Progenitor cell of endocrine pancreas (in vitro differentiated cells): ENCODE data around the gene MTHFD2L. TPM values are rescaled to one million over a fixed set of nuclear protein-coding genes. Genes with fewer than 3 reads are reported as not detected.

Source experiments
- DNase-seq: peaks from one replicate; pipeline ENCODE4 v3.0.0; 2021; ENCODE audit warnings: low spot score; ENCODE audit not compliant: unreplicated experiment
- H3K27ac Mint-ChIP-seq: 2 replicates; pipeline ENCODE4 v1.8.0; 2021; ENCODE audit warnings: mild to moderate bottlenecking, moderate library complexity, mixed read lengths
- H3K27me3 Mint-ChIP-seq: 2 replicates; pipeline ENCODE4 v1.8.0; 2021; ENCODE audit warnings: mixed read lengths
- H3K36me3 Mint-ChIP-seq: 2 replicates; pipeline ENCODE4 v1.8.0; 2022; ENCODE audit warnings: mixed read lengths; ENCODE audit not compliant: insufficient read depth
- H3K4me1 Mint-ChIP-seq: 2 replicates; pipeline ENCODE4 v1.8.0; 2021; ENCODE audit warnings: low read depth, mixed read lengths
- H3K4me3 Mint-ChIP-seq: 2 replicates; pipeline ENCODE4 v1.8.0; 2021; ENCODE audit warnings: low read depth, mild to moderate bottlenecking, moderate library complexity, mixed read lengths
- H3K9me3 Mint-ChIP-seq: 2 replicates; pipeline ENCODE4 v1.8.0; 2021; ENCODE audit warnings: low read depth, mixed read lengths
- CTCF ChIP-seq: fragments of 200-600 bp; sonication (generic); IDR thresholded peaks from one replicate; pipeline ENCODE4 v1.5.0; 2021; ENCODE audit warnings: antibody characterized with exemption, mild to moderate bottlenecking; ENCODE audit not compliant: unreplicated experiment
- total RNA-seq: library from RNA; stranded (reverse); gene quantifications from 2 replicates; pipeline ENCODE4 v1.2.1, GENCODE V29; 2021

MTHFD2L gene
- total RNA-seq, 1 donor from 2014 or later = 23.3 TPM

- H3K9me3 Mint-ChIP-seq = no peaks in the 10 kb centered on the region
- DNase-seq = no peak
- no peaks in the 10 kb centered on the region for H3K27me3 Mint-ChIP-seq
- no peak for TF ChIP-seq CTCF
- peaks cover 2% of the 10 kb centered on the region for H3K4me1 Mint-ChIP-seq
- H3K36me3 Mint-ChIP-seq = no peaks in the 10 kb centered on the region
- H3K27ac Mint-ChIP-seq = no peak overlapping the region
- no peak overlapping the region for H3K4me3 Mint-ChIP-seq
Measured at GRCh38 chr4:74322301-74322700, 164.4 kb downstream of the MTHFD2L start.

GRCh38 chr4:74323663-74324062 lies 165.7 kb downstream of the MTHFD2L start:
- no peak overlapping the region for H3K4me3 Mint-ChIP-seq
- TF ChIP-seq CTCF = no peak
- no peak overlapping the region for H3K27ac Mint-ChIP-seq
- no peaks in the 10 kb centered on the region for H3K27me3 Mint-ChIP-seq
- H3K4me1 Mint-ChIP-seq = peaks cover 2% of the 10 kb centered on the region
- DNase-seq = no peak
- H3K36me3 Mint-ChIP-seq = no peaks in the 10 kb centered on the region
- H3K9me3 Mint-ChIP-seq = no peaks in the 10 kb centered on the region

GRCh38 chr4:74324262-74324661 lies 166.3 kb downstream of the MTHFD2L start:
- Mint-ChIP-seq H3K36me3 (no peaks in the 10 kb centered on the region), H3K9me3 (peaks cover 3% of the 10 kb centered on the region), H3K27me3 (no peaks in the 10 kb centered on the region), H3K27ac (no peak overlapping the region), H3K4me3 (no peak overlapping the region), H3K4me1 (peaks cover 2% of the 10 kb centered on the region)
- no peak for TF ChIP-seq CTCF
- no peak for DNase-seq

- no peak overlapping the region for H3K27ac Mint-ChIP-seq
- H3K9me3 Mint-ChIP-seq = peaks cover 4% of the 10 kb centered on the region
- no peak for DNase-seq
- no peaks in the 10 kb centered on the region for H3K27me3 Mint-ChIP-seq
- peaks cover 5% of the 10 kb centered on the region for H3K4me1 Mint-ChIP-seq
- no peak overlapping the region for H3K4me3 Mint-ChIP-seq
- H3K36me3 Mint-ChIP-seq = no peaks in the 10 kb centered on the region
- TF ChIP-seq CTCF = no peak
Measured at GRCh38 chr4:74325886-74326285, 168.0 kb downstream of the MTHFD2L start.

- H3K36me3 Mint-ChIP-seq = no peaks in the 10 kb centered on the region
- H3K4me1 Mint-ChIP-seq = peaks cover 5% of the 10 kb centered on the region
- H3K27ac Mint-ChIP-seq = no peak overlapping the region
- peaks cover 4% of the 10 kb centered on the region for H3K9me3 Mint-ChIP-seq
- no peak for TF ChIP-seq CTCF
- H3K27me3 Mint-ChIP-seq = no peaks in the 10 kb centered on the region
- no peak for DNase-seq
- H3K4me3 Mint-ChIP-seq = no peak overlapping the region
Measured at GRCh38 chr4:74327762-74328161, 169.8 kb downstream of the MTHFD2L start.
